ENCODE data around the gene LAT.

LAT gene

GRCh38 chr16:29028457-29029167 is 43.8 kb downstream of the LAT start:
- POLR2A ChIA-PET: interaction anchor here (0.7 kb wide), 1 partner anchor 18 kb away, joined by 3 read pairs; no protein-coding TSS in a partner anchor
- CTCF ChIA-PET: no interaction called here
- DNase-seq (ENCODE audit: extremely low spot score): no peak
- TF ChIP-seq SP1 (IDR thresholded peaks at IDR 0.05) (no peak), FOXK2 (IDR thresholded peaks at IDR 0.05) (no peak), FOXM1 (IDR thresholded peaks at IDR 0.05; ENCODE audit: borderline replicate concordance) (no peak), LEF1 (IDR thresholded peaks at IDR 0.05; ENCODE audit: borderline replicate concordance) (no peak), SUZ12 (IDR thresholded peaks at IDR 0.05) (no peak)

- ChIA-PET POLR2A (no interaction called here), CTCF (no interaction called here)
- TF ChIP-seq ZNF384 (IDR thresholded peaks at IDR 0.05) (no peak), LEF1 (IDR thresholded peaks at IDR 0.05; ENCODE audit: borderline replicate concordance) (no peak), TARDBP (IDR thresholded peaks at IDR 0.05) (no peak), BHLHE40 (IDR thresholded peaks at IDR 0.05; ENCODE audit: borderline replicate concordance) (no peak), FOXA1 (IDR thresholded peaks at IDR 0.05) (no peak), ARNT (IDR thresholded peaks at IDR 0.05) (no peak), ELF4 (IDR thresholded peaks at IDR 0.05) (no peak), HDGF (IDR thresholded peaks at IDR 0.05; ENCODE audit: borderline replicate concordance) (no peak), NFRKB (IDR thresholded peaks at IDR 0.05) (no peak), FOXM1 (IDR thresholded peaks at IDR 0.05; ENCODE audit: borderline replicate concordance) (no peak), SUZ12 (IDR thresholded peaks at IDR 0.05) (no peak), PKNOX1 (IDR thresholded peaks at IDR 0.05) (no peak), FOXK2 (IDR thresholded peaks at IDR 0.05) (no peak), CTBP1 (IDR thresholded peaks at IDR 0.05; ENCODE audit: borderline replicate concordance) (no peak), L3MBTL2 (conservative IDR thresholded peaks at IDR 0.05) (no peak), SP1 (IDR thresholded peaks at IDR 0.05) (no peak)
- no peak for DNase-seq (ENCODE audit: extremely low spot score)
Measured at GRCh38 chr16:29029168-29029994, 44.5 kb downstream of the LAT start.

- no peak for TF ChIP-seq FOXK2 (IDR thresholded peaks at IDR 0.05)
- TF ChIP-seq SP1 (IDR thresholded peaks at IDR 0.05): no peak
- no peak for TF ChIP-seq ARNT (IDR thresholded peaks at IDR 0.05)
- no peak for TF ChIP-seq CTBP1 (IDR thresholded peaks at IDR 0.05; ENCODE audit: borderline replicate concordance)
- TF ChIP-seq LEF1 (IDR thresholded peaks at IDR 0.05; ENCODE audit: borderline replicate concordance): no peak
- no peak for TF ChIP-seq L3MBTL2 (conservative IDR thresholded peaks at IDR 0.05)
- TF ChIP-seq FOXA1 (IDR thresholded peaks at IDR 0.05): no peak
- TF ChIP-seq FOXM1 (IDR thresholded peaks at IDR 0.05; ENCODE audit: borderline replicate concordance): no peak
- no peak for TF ChIP-seq SUZ12 (IDR thresholded peaks at IDR 0.05)
- TF ChIP-seq HDGF (IDR thresholded peaks at IDR 0.05; ENCODE audit: borderline replicate concordance): no peak
- no peak for TF ChIP-seq ELF4 (IDR thresholded peaks at IDR 0.05)
- no peak for TF ChIP-seq ZNF384 (IDR thresholded peaks at IDR 0.05)
- no peak for TF ChIP-seq BHLHE40 (IDR thresholded peaks at IDR 0.05; ENCODE audit: borderline replicate concordance)
- TF ChIP-seq TARDBP (IDR thresholded peaks at IDR 0.05): no peak
- no peak for TF ChIP-seq PKNOX1 (IDR thresholded peaks at IDR 0.05)
- TF ChIP-seq NFRKB (IDR thresholded peaks at IDR 0.05): no peak
- CTCF ChIA-PET: interaction anchor here (0.7 kb wide), 1 partner anchor 685 kb away, joined by 4 read pairs; no protein-coding TSS in a partner anchor
- DNase-seq (ENCODE audit: extremely low spot score): no peak
- POLR2A ChIA-PET: no interaction called here
Measured at GRCh38 chr16:29030086-29030840, 45.4 kb downstream of the LAT start.
